HG02970 (cell line): ENCODE measurements around the gene TMEM163.
"Not testable (repeated sequence)": the region's sequence is repeated elsewhere in the genome, so short reads cannot be mapped to it uniquely, and the experiment has no call there.

ENCODE experiments used
- ATAC-seq: cut with Tn5 transposase; IDR thresholded peaks from one replicate; pipeline ENCODE4 v1.9.1; 2021; ENCODE audit warnings: mild to moderate bottlenecking, moderate library complexity, moderate number of reproducible peaks; ENCODE audit not compliant: unreplicated experiment, low FRiP score

The TMEM163 gene

GRCh38 chr2:134718817-134719814 lies at the start of gene TMEM163:
Gene TMEM163 (minus strand): TSS chr2:134719000.
- ATAC-seq: peak; percentile 59

- no peak for ATAC-seq
These were observed 47.8 kb upstream of the TMEM163 start for GRCh38 chr2:134766583-134766982.

- no peak for ATAC-seq
These were observed 47.2 kb upstream of the TMEM163 start for GRCh38 chr2:134765987-134766386.

- ATAC-seq: no peak
These were observed 45.4 kb upstream of the TMEM163 start for GRCh38 chr2:134764164-134764563.

- ATAC-seq: no peak
These were observed 44.4 kb upstream of the TMEM163 start for GRCh38 chr2:134763164-134763710.

GRCh38 chr2:134762508-134762907 lies 43.7 kb upstream of the TMEM163 start:
- ATAC-seq: no peak

- ATAC-seq: no peak
These were observed 41.6 kb upstream of the TMEM163 start for GRCh38 chr2:134760385-134760784.

GRCh38 chr2:134758633-134759032 lies 39.8 kb upstream of the TMEM163 start:
- ATAC-seq: peak; percentile 60

- ATAC-seq: not testable (repeated sequence)
These were observed 33.2 kb upstream of the TMEM163 start for GRCh38 chr2:134751981-134752380.

GRCh38 chr2:134745546-134745945 lies 26.7 kb upstream of the TMEM163 start:
- no peak for ATAC-seq

- ATAC-seq: no peak
These were observed 26.2 kb upstream of the TMEM163 start for GRCh38 chr2:134745023-134745422.

- ATAC-seq: peak; percentile 89
These were observed 21.1 kb upstream of the TMEM163 start for GRCh38 chr2:134739879-134740301.

GRCh38 chr2:134739236-134739878 lies 20.6 kb upstream of the TMEM163 start:
- ATAC-seq: no peak

- no peak for ATAC-seq
These were observed 19.5 kb upstream of the TMEM163 start for GRCh38 chr2:134738141-134738870.

- ATAC-seq: no peak
These were observed 18.9 kb upstream of the TMEM163 start for GRCh38 chr2:134737671-134738070.

GRCh38 chr2:134736167-134736880 lies 17.5 kb upstream of the TMEM163 start:
- ATAC-seq: no peak

- no peak for ATAC-seq
These were observed 9.4 kb upstream of the TMEM163 start for GRCh38 chr2:134728163-134728562.

- no peak for ATAC-seq
These were observed 8.6 kb upstream of the TMEM163 start for GRCh38 chr2:134727385-134727784.

- ATAC-seq: no peak
These were observed 7.8 kb upstream of the TMEM163 start for GRCh38 chr2:134726645-134727044.

GRCh38 chr2:134725876-134726275 lies 7.1 kb upstream of the TMEM163 start:
- no peak for ATAC-seq
